PC-9 (cell line): ENCODE data around the gene SMKR1.

Experiments used
- EZH2 ChIP-seq: fragments of 200-600 bp; sonication (generic); IDR thresholded peaks from 2 replicates; pipeline ENCODE4 v1.8.0; 2017; ENCODE audit warnings: antibody characterized with exemption, low read depth
- TF ChIP-seq, protein P1 (sequence below): fragments of 200-600 bp; sonication (generic); conservative IDR thresholded peaks from 2 replicates; pipeline ENCODE4 v1.6.1; 2017; ENCODE audit warnings: mixed run types, antibody characterized with exemption, mild to moderate bottlenecking, moderate library complexity

DNA sequence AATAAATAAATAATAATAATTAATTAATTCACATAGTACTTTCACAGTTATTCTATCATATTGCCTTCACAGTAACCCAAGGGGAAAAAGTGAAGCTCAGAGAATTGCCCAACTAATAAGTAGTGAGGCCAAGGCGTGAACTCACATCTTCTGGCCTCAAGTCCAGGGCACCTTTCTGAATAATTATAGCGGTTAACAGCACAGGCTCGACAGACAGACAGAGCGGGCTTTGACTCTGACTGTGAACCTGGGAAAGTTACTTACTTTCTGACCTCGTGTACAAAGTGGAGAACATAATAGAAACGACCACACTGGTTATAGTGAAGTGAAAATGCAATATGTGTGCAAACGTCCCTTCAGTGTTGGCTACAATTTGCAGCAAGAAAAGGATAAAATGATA lies 5.7 kb upstream of the SMKR1 start:
- TF ChIP-seq, protein P1, sequence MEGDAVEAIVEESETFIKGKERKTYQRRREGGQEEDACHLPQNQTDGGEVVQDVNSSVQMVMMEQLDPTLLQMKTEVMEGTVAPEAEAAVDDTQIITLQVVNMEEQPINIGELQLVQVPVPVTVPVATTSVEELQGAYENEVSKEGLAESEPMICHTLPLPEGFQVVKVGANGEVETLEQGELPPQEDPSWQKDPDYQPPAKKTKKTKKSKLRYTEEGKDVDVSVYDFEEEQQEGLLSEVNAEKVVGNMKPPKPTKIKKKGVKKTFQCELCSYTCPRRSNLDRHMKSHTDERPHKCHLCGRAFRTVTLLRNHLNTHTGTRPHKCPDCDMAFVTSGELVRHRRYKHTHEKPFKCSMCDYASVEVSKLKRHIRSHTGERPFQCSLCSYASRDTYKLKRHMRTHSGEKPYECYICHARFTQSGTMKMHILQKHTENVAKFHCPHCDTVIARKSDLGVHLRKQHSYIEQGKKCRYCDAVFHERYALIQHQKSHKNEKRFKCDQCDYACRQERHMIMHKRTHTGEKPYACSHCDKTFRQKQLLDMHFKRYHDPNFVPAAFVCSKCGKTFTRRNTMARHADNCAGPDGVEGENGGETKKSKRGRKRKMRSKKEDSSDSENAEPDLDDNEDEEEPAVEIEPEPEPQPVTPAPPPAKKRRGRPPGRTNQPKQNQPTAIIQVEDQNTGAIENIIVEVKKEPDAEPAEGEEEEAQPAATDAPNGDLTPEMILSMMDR = no peak
- no peak for TF ChIP-seq EZH2
